Liver (tissue), 3 donors: ENCODE measurements around the gene RBMS3.

ENCODE experiments used
- CTCF ChIP-seq: fragments of 150-350 bp; IDR thresholded peaks from 2 replicates; pipeline ENCODE4 v1.5.1; 2017; ENCODE audit warnings: improper control_type of control experiment, low read depth, low read length; ENCODE audit not compliant: missing input control
- EGR1 ChIP-seq, 2 donors: IDR thresholded peaks; 2 replicates each; pipeline ENCODE4 v1.6.1; 2016 to 2018; ENCODE audit warnings: antibody characterized with exemption in 2 of 2, low read depth in 2 of 2
- donor health status: healthy.
- donor health status: healthy.

- TF ChIP-seq CTCF (no peak), EGR1 (IDR thresholded peaks at IDR 0.05; ENCODE audit: low read depth in 2 of 2) (no peak)
These were observed 409.9 kb downstream of the RBMS3 start for GRCh38 chr3:29690686-29691353.
